ENCODE data around the gene TNC. TPM values are rescaled to one million over a fixed set of nuclear protein-coding genes. Genes with fewer than 3 reads are reported as not detected.

The TNC gene
- total RNA-seq, 1 donor from 2014 or later = 95.2 TPM

DNA sequence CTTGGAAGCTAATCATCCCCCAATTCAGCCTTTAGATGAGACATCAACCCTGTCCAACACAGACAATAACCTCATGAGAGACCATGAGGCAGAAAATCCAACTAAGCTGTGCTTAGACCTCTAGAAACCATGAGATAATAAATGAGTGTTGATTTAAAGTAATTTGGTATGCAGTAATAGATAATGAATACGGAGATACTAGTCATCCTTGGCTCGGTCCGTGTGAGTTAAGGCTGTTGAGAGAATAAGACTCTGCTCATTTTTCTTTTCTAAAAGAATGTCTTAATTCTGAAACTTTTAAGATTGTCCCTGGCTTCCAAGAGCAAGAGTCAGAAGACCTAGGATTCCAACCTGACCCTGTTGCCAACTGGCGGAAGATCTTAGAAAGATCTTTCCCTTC lies 6.1 kb downstream of the TNC start:
- H3K9me3 Mint-ChIP-seq = no peaks in the 10 kb centered on the region
- H3K4me1 Mint-ChIP-seq (ENCODE audit: unreplicated experiment) = peaks cover 30% of the 10 kb centered on the region
- no peak overlapping the region for H3K27ac Mint-ChIP-seq
- H3K27me3 Mint-ChIP-seq = peaks cover 21% of the 10 kb centered on the region
- TF ChIP-seq, protein P1, sequence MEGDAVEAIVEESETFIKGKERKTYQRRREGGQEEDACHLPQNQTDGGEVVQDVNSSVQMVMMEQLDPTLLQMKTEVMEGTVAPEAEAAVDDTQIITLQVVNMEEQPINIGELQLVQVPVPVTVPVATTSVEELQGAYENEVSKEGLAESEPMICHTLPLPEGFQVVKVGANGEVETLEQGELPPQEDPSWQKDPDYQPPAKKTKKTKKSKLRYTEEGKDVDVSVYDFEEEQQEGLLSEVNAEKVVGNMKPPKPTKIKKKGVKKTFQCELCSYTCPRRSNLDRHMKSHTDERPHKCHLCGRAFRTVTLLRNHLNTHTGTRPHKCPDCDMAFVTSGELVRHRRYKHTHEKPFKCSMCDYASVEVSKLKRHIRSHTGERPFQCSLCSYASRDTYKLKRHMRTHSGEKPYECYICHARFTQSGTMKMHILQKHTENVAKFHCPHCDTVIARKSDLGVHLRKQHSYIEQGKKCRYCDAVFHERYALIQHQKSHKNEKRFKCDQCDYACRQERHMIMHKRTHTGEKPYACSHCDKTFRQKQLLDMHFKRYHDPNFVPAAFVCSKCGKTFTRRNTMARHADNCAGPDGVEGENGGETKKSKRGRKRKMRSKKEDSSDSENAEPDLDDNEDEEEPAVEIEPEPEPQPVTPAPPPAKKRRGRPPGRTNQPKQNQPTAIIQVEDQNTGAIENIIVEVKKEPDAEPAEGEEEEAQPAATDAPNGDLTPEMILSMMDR (conservative IDR thresholded peaks at IDR 0.05) = no peak
- peaks cover 4% of the 10 kb centered on the region for H3K36me3 Mint-ChIP-seq
- no peak overlapping the region for H3K4me3 Mint-ChIP-seq
- DNase-seq (ENCODE audit: extremely low spot score, unreplicated experiment) = no peak

DNA sequence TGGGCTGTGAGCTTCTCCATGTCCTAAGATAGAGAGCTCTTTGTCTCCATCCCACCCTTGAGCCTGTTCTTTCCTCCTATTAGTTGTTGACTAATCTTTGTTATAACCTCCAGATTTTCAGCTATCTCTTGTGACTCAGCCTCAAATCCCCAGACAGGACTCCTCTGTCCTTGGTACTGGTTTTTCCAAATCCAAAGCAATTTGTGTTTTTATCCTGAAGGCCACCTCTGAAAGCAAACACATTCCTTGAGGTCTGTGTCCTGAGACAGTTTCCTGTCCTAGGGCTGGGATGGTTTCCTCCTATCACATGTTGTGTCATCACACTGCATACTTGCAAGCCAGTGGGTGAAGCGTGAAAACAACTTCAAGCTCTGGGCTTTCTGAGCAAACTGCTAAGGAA lies 8.5 kb downstream of the TNC start:
- Mint-ChIP-seq H3K27ac (no peak overlapping the region), H3K36me3 (peaks cover 4% of the 10 kb centered on the region), H3K27me3 (peaks cover 5% of the 10 kb centered on the region), H3K4me1 (ENCODE audit: unreplicated experiment) (peaks cover 26% of the 10 kb centered on the region), H3K9me3 (no peaks in the 10 kb centered on the region), H3K4me3 (no peak overlapping the region)
- no peak for DNase-seq (ENCODE audit: extremely low spot score, unreplicated experiment)
- TF ChIP-seq, protein P1 (conservative IDR thresholded peaks at IDR 0.05) = no peak

DNA sequence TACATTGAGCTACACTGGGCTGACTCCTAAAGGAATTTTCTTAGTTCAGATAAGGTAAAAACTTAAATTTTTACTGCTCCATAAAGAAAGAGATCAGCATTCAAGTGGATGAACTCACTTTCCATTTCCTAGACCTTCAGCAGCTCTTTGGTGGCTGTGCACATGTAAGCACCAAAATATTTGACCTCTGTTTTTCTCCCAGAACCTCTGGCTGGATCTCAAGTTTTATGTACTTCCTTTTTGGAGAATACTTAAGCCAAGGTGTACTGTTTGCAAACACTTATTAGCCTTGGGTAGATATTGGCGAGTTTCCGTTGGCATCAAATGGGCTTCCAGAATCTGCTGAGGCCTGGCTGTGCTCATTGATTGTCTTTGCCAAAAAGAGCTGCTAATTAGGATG lies 10.3 kb downstream of the TNC start:
- TF ChIP-seq, protein P1 (conservative IDR thresholded peaks at IDR 0.05) = no peak
- H3K4me3 Mint-ChIP-seq = no peak overlapping the region
- DNase-seq (ENCODE audit: extremely low spot score, unreplicated experiment) = no peak
- H3K36me3 Mint-ChIP-seq = peaks cover 4% of the 10 kb centered on the region
- H3K27me3 Mint-ChIP-seq = no peaks in the 10 kb centered on the region
- H3K9me3 Mint-ChIP-seq = no peaks in the 10 kb centered on the region
- no peak overlapping the region for H3K27ac Mint-ChIP-seq
- peaks cover 15% of the 10 kb centered on the region for H3K4me1 Mint-ChIP-seq (ENCODE audit: unreplicated experiment)

DNA sequence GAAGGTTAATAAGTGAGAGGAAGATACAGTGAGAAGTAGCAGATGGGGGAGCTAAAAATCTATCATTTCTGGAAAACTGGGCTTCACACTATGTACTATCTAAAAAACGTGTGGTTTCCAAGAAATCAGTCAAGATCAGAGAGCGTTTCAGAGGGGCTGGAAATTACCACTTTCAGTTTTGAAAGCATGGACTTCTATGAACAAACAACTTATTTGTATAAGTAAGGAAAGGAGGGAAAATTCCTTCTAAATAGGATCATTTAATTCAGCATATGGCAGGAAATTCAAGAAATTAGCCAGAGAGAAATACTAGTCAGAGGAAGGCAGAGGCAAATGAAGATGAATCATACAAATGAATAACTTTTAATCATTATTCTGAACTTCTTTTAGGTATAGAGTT lies 11.3 kb downstream of the TNC start:
- DNase-seq (ENCODE audit: extremely low spot score, unreplicated experiment) = no peak
- H3K27ac Mint-ChIP-seq = no peak overlapping the region
- peaks cover 4% of the 10 kb centered on the region for H3K36me3 Mint-ChIP-seq
- peaks cover 15% of the 10 kb centered on the region for H3K4me1 Mint-ChIP-seq (ENCODE audit: unreplicated experiment)
- no peaks in the 10 kb centered on the region for H3K27me3 Mint-ChIP-seq
- TF ChIP-seq, protein P1 (conservative IDR thresholded peaks at IDR 0.05) = no peak
- H3K9me3 Mint-ChIP-seq = no peaks in the 10 kb centered on the region
- H3K4me3 Mint-ChIP-seq = no peak overlapping the region

DNA sequence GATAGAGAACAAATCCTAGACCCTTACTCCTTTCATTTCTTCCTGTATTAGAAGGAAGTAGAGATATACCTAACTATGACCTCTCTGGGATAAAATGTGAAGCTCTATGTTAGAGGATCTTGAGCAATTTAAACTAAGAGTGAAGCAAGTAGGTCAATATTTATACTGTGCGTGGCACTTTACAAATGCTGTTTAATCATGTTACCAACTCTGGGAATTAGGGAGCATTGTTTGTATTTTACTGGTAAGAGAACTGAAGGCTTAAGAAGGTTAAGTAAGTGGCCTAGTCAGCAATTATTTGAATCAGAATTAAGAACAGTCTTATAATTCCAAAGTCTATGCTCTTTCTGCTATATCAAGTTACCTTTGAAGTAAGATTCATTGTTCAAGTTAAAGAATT lies 12.0 kb downstream of the TNC start:
- H3K36me3 Mint-ChIP-seq = peaks cover 4% of the 10 kb centered on the region
- DNase-seq (ENCODE audit: extremely low spot score, unreplicated experiment) = no peak
- TF ChIP-seq, protein P1 (conservative IDR thresholded peaks at IDR 0.05) = no peak
- peaks cover 15% of the 10 kb centered on the region for H3K4me1 Mint-ChIP-seq (ENCODE audit: unreplicated experiment)
- no peaks in the 10 kb centered on the region for H3K27me3 Mint-ChIP-seq
- H3K4me3 Mint-ChIP-seq = no peak overlapping the region
- H3K9me3 Mint-ChIP-seq = no peaks in the 10 kb centered on the region
- no peak overlapping the region for H3K27ac Mint-ChIP-seq

DNA sequence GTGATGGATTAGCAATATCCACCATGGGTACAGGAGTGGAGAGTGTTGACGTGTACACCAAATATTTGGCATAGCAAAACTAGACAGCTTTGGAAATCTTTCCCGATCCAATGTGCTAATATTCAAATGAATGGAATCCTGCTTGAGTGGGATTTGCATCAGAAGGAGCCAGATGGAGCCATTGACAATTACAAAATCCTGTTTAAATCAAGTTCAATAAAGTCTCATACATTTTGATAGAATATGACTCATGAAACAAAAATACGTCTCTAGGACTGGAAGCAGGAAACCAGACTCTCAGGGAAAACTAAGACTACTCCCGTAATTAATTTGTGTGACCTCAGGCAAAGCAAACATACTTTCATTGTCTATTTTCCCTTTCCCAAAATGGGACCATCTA lies 13.0 kb downstream of the TNC start:
- Mint-ChIP-seq H3K4me3 (no peak overlapping the region), H3K4me1 (ENCODE audit: unreplicated experiment) (peaks cover 18% of the 10 kb centered on the region), H3K36me3 (no peaks in the 10 kb centered on the region), H3K27me3 (no peaks in the 10 kb centered on the region), H3K9me3 (no peaks in the 10 kb centered on the region), H3K27ac (no peak overlapping the region)
- TF ChIP-seq, protein P1 (conservative IDR thresholded peaks at IDR 0.05) = no peak
- no peak for DNase-seq (ENCODE audit: extremely low spot score, unreplicated experiment)

Data from type B pancreatic cell (in vitro differentiated cells).